T-helper 9 cell (primary cell): ENCODE data around the gene TFF2.

Source experiments
- DNase-seq: peaks from one replicate; pipeline ENCODE4 v3.0.0-alpha.2; 2020

Gene TFF2

GRCh38 chr21:42302794-42303193 is 48.0 kb downstream of the TFF2 start:
- DNase-seq = no peak

DNA sequence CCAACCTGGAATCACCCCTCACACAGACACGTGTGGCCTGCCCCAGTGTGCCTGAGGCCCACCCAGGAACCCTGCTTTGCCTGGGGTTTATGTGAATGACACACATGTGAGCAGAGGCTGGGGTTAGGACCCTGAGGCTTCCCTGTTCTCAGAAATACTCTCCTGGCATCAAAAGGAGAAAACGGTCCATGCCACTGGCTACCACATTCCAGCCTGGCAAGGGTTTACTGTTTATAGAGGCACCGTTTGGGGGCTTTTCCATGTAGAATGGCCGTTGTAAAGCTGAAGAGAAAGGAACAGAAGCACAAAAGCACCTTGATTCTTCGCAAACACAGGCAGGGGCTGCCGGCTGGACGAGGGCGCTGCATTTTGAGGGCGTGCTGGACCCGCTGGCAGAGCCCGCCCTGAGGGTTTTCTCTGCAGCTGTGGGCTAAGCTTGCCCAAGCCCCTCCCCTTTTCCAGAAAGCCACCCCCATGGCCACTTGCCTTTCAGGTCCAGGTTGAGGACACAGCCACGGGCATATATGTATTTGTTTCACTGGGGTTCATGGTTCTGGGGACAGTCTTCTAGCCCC is 48.6 kb downstream of the TFF2 start:
- DNase-seq = no peak

DNA sequence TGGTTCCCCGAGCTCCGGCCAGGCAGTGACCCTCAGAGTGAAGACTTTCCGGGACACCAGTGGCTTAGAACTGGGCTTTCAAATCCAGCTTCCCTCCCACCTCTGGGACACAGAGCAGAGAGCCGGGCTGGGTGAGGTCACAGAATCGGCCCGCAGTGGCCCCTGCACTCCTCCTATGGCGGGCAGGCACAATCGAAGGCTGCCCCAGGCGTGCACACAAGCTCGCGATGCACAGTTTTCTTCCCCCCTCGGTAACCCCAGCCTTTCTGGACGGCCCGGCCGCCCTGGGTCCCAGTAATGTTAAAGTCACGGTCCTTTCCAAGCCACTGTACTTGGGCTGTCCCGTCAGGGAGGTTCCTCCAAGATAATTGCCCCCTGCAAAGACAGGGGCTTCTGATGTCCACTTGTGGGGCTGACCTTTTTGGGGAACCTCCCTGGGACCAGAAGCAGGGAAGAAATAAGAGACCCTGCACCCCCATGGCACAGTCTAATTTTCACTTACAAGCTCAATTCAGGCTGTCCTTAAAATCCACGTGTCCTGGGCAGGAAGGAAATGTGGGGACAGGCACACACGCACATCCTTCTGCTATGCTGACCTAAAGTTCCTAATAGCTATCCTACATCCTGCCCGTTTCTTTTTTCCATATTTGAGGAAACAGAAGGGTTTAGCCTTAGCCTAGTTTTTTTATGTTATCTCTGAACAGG is 49.3 kb downstream of the TFF2 start:
- DNase-seq = no peak

GRCh38 chr21:42300956-42301355 is 49.8 kb downstream of the TFF2 start:
- no peak for DNase-seq

- DNase-seq = no peak
These were observed 50.7 kb downstream of the TFF2 start for GRCh38 chr21:42300045-42300583.

- no peak for DNase-seq
These were observed 51.3 kb downstream of the TFF2 start for GRCh38 chr21:42299324-42300044.

DNA sequence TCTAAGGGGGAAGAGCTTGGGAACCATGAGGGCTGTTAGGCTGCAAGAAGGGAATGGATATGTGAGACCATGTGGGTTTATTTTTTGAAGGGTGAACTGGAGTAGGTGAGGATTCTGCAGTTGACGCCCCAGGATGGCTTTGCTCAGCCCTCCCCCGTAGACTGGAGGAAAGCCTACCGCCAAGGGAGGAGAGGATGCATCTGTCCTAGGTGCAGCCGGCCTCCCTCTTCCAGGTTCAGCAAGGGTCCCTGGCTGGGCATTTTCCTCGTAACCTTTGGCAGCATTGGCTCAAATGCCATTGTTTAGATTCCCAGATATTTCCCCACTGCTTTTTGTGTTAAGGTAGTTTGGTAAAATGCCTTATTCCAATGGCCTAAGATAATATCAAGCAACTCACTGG is 52.1 kb downstream of the TFF2 start:
- no peak for DNase-seq

GRCh38 chr21:42298237-42298636 is 52.6 kb downstream of the TFF2 start:
- no peak for DNase-seq

DNA sequence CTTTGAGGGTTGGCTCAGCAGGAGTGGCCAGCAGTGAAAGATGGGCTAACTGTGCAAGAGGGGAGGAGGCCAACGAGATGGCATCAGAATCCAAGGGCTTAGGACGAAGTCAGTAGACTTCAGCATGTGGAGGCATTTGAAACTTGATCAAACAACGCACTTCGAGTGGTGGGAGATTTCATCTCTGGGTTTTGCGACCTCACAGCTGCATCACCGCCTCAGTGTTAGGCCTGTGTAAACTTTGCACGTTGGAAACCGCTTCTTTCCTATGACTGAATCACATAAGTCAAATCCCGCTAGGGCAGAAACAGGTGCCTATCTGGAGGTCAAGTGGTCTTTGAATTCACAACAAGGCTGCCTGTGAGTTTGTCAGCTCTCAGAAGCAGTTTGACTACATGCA is 53.4 kb downstream of the TFF2 start:
- DNase-seq = no peak

DNA sequence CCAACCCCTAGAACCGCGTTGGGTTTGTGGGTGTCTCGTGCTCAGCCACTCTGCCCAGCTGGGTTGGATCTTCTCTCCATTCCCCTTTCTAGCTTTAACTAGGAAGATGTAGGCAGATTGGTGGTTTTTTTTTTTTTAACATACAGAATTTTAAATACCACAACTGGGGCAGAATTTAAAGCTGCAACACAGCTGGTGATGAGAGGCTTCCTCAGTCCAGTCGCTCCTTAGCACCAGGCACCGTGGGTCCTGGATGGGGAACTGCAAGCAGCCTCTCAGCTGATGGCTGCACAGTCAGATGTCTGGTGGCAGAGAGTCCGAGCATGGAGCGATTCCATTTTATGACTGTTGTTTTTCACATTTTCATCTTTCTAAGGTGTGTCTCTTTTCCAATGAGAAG is 54.3 kb downstream of the TFF2 start:
- DNase-seq = no peak
